Rectal smooth muscle tissue (tissue), 1 donor: ENCODE measurements around the gene RAPGEF4.

Experiments
- H3K27ac ChIP-seq: one replicate; pipeline ENCODE4 v1.7.0; 2013; ENCODE audit warnings: low read depth, low read length, inconsistent platforms
- H3K27me3 ChIP-seq: one replicate; pipeline ENCODE4 v1.7.0; 2013; ENCODE audit warnings: low read length; ENCODE audit not compliant: control insufficient read depth, insufficient read depth
- H3K36me3 ChIP-seq: one replicate; pipeline ENCODE4 v1.7.0; 2013; ENCODE audit warnings: low read length; ENCODE audit not compliant: control insufficient read depth, insufficient read depth
- H3K4me1 ChIP-seq: one replicate; pipeline ENCODE4 v1.7.0; 2013; ENCODE audit warnings: low read length; ENCODE audit not compliant: control insufficient read depth, insufficient read depth
- H3K4me3 ChIP-seq: one replicate; pipeline ENCODE4 v1.7.0; 2013; ENCODE audit warnings: low read length
- H3K9ac ChIP-seq: one replicate; pipeline ENCODE4 v1.7.0; 2013; ENCODE audit warnings: low read length

The RAPGEF4 gene

DNA sequence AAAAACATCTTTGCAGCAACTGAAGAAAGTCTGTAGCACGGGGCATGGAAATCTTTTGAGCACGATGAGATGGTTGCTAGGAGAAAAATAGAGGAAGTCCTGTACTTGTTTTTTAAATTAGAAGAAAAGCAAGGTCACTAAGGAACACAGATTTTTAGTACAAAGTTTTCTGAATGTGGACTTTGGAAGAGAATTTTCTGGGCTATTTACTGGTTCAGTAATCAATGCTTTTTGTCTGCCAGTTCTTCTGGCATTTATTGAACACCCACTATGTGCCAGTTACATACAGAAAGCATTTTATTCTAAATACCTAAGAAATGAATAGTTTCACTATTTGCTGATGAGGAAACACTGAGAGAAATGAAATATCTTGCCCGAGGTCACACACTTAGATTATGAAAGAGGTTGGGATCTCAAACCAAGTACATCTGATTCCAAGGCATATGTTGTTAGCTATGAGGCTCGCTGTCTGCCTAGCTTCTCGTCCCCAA, 324.4 kb downstream of the RAPGEF4 start:
- H3K27ac ChIP-seq: no peak overlapping the region
- no peaks in the 10 kb centered on the region for H3K4me1 ChIP-seq
- H3K9ac ChIP-seq: no peak overlapping the region

DNA sequence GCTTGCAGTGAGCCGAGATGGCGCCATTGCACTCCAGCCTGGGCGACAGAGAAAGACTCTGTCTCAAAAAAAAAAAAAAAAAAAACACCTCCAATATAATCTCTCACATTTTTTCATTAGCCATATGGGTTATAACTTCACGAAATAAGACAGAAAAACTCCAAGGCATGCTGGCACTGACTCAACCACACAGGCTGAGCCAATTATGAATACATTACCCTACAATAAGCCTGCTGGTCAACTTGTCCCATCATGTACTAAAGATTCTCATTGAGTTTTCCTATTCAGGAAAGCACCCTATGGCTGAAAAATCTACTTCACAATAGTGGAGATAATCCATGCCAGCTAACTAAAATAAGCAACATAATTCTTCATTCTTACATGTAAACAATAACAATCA, 327.2 kb downstream of the RAPGEF4 start:
- no peaks in the 10 kb centered on the region for H3K4me1 ChIP-seq
- H3K4me3 ChIP-seq: no peak overlapping the region
- no peaks in the 10 kb centered on the region for H3K27me3 ChIP-seq
- no peak overlapping the region for H3K9ac ChIP-seq
- H3K27ac ChIP-seq: no peak overlapping the region
- no peaks in the 10 kb centered on the region for H3K36me3 ChIP-seq

More for the DNA sequence above, 324.4 kb downstream of the RAPGEF4 start:
- H3K27me3 ChIP-seq: no peaks in the 10 kb centered on the region
- H3K4me3 ChIP-seq: no peak overlapping the region
- H3K36me3 ChIP-seq: no peaks in the 10 kb centered on the region

DNA sequence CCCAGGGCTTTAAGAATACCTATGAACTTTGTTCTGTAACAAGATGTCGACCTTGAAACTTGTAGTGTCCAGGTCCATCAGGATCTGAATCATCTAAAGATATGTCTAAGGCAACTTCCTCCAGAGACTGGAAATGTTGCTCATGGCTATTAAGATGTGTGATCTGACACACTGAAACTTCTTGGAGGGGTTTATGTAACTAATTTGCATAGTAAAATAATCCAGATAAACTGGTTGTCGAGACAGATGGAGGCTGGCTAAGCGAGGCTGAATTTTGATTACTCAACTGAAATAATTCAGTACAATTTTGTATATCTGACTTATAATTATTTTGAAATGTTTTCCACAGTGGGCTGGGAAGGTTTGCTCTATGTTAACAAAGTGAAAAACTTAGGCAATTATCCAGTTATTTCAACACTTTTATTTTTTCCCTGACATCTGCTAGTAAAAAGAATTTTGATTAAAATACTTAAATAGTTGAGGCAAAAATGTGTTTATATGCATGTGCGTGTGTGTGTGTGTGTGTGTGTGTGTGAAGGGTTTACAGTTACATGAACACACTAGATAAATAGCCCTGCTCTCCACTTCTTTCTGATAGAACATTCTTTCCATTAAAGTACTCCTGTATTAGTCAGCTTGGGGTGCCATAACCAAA, 328.6 kb downstream of the RAPGEF4 start:
- H3K36me3 ChIP-seq: no peaks in the 10 kb centered on the region
- H3K4me1 ChIP-seq: no peaks in the 10 kb centered on the region
- H3K27ac ChIP-seq: no peak overlapping the region
- no peak overlapping the region for H3K9ac ChIP-seq
- H3K4me3 ChIP-seq: no peak overlapping the region
- H3K27me3 ChIP-seq: no peaks in the 10 kb centered on the region

DNA sequence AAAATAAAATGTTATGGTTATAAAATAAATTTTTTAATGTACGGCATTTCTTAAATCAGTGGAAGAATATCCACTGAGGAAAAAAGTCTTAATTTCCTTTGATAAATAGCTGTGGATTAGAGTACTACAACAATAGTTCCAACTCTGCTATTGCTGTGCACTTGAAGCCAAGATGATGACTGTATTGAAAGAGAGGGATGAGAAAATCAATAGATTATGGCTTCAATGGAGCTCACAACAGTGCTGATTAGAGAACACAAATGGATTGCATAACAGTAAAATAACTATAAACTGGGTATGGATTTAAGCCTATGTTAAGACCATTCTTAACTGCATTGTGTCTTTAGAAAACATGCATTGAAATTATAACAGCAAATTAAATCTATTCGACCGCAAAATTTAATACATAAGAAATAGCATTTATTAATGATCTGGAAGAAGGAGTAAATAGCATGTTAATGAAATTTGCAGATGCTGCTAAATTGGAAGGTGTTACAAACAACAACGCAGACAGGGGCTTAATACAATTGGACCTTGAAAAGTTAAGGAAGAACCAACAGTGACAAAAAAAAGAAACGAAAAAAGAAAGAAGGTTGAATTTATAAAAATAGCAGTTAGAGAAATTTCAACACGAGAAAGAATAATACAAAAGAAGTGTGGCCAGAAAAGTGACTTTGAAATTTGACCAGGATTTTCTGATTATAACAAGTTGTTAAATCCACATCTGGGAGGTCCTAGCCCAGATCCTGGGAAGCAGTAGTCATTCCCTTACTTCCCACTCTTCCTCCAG, 331.4 kb downstream of the RAPGEF4 start:
- no peaks in the 10 kb centered on the region for H3K27me3 ChIP-seq
- no peak overlapping the region for H3K4me3 ChIP-seq
- H3K9ac ChIP-seq: no peak overlapping the region

DNA sequence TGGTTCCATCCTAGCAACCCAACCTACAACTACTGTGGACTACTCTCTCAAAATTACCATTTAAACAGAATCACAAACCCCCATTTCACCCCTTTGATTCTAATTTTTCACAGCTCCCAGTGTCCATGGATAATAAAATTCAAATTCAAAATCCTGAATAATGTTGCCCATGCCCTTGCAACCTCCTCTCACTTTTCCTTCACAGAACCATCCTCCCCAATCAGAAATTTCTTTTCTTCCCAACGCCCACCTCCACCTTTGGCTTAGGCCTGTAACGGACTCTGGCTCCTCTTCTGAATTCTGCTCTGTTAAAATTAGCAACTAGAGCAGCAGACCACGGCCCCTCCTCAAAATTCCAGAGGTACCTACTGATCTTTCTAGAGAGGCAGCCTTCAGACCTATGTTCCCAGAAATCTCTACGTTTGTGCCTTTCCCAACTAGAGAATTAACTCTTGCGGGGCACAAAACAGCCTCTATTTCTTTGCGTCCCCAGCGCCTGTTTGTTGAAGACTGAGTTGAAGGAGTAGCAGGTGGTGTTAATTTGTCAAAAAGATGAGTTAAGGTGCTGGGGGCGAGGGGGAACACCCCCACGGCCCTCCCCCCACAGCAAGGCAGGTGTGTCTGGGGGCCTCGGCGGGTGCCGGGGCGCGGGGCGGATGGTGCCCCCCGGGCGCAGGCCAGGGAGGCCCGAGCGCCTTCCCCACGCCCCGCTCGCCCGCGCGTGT, 339.6 kb downstream of the RAPGEF4 start:
- Histone ChIP-seq H3K4me3 (peak overlapping the region; percentile 85), H3K9ac (no peak overlapping the region), H3K4me1 (peaks cover 18% of the 10 kb centered on the region), H3K36me3 (no peaks in the 10 kb centered on the region), H3K27me3 (peaks cover 2% of the 10 kb centered on the region), H3K27ac (peak overlapping the region; percentile 97)

More for the DNA sequence above, 331.4 kb downstream of the RAPGEF4 start:
- Histone ChIP-seq H3K36me3 (no peaks in the 10 kb centered on the region), H3K4me1 (no peaks in the 10 kb centered on the region), H3K27ac (no peak overlapping the region)

DNA sequence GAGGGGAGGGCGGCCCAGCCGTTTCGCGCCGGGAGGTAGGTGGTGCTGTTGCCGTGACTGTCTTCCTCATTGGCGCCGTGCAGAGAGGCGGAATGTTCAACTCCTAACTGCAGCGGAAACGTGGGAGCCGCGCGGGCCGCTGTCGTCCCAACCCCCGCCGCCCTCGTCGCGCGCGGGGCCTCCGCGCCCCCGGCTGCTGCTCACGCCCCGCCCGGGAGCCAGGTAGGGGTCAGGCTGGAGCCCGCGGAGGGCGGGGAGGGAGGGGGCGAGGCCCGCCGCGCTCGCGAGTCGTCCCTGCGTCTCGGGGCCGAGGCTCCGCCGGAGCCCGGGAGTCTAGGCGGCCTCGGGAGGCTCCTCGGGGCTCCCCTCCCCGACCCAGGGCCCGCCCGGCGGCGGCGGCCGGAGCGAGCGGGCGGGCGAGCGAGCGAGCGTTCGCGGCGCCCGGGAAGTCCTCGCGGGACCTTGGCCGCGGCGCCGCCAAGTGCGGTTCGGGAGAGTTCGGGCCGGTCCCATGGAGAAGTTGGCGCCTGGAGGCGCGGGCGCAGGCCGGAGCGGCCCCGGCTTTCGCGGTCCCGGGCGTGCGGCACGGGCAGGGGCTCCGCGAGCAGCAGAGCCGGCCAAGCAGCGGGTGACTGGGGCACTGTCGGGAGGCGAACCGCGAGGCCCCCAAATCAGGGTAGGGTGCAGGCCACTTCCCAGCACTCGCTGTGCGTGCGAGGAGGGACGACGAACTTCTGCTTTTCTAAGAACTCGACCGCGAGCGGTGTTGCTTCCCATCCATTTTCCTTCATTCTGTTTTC, 340.3 kb downstream of the RAPGEF4 start, which contains the start of gene MAP3K20:
Gene MAP3K20, plus strand, starts transcription at position 66 of the 800 bp plus-strand sequence. CDS start 15,186 bp downstream, outside the sequence.
- no peaks in the 10 kb centered on the region for H3K36me3 ChIP-seq
- peaks cover 21% of the 10 kb centered on the region for H3K4me1 ChIP-seq
- H3K4me3 ChIP-seq: peak within 1 kb of the TSS; percentile 85
- H3K9ac ChIP-seq: peak within 1 kb of the TSS; percentile 86
- H3K27ac ChIP-seq: peak within 1 kb of the TSS; percentile 97
- H3K27me3 ChIP-seq: peaks cover 2% of the 10 kb centered on the region

DNA sequence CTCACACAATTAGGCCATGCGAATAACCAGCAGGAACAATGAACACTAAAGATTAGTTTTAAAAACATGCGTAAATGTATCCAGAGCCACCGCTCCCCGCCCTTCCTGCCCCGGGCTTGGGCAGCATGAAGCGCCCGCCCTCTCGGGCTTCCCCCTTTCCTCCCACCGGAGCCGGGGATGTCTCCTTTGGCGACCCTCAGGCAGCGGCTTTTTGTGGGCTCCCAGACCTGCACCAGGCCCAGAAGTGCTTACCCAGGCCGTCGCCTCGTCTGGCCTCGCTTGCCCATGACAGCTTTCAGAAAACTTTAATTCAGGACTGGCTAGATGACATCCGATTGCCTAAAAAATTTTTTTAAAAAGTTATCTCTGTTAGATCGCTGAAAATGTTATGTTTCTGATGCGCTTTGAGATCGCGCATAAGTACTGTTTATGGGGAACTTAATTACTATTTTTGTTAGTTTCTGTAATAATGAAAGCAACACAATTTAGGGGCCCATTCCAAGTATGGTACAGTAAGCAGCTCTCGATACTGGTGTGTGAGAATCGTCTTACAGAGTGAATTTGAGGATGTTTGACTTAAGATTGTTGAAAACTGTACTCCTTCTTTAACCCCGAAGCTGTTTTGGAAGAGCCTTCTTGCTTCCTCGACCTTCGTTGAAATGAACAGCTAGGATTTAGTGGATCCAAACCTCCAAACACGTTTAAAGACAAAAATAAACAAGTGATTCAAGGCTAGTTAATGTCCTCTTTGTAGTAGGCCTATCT, 341.1 kb downstream of the RAPGEF4 start:
- Histone ChIP-seq H3K27ac (peak overlapping the region; percentile 97), H3K27me3 (peaks cover 2% of the 10 kb centered on the region), H3K4me3 (peak overlapping the region; percentile 85), H3K9ac (peak overlapping the region; percentile 86), H3K4me1 (peaks cover 21% of the 10 kb centered on the region), H3K36me3 (no peaks in the 10 kb centered on the region)

DNA sequence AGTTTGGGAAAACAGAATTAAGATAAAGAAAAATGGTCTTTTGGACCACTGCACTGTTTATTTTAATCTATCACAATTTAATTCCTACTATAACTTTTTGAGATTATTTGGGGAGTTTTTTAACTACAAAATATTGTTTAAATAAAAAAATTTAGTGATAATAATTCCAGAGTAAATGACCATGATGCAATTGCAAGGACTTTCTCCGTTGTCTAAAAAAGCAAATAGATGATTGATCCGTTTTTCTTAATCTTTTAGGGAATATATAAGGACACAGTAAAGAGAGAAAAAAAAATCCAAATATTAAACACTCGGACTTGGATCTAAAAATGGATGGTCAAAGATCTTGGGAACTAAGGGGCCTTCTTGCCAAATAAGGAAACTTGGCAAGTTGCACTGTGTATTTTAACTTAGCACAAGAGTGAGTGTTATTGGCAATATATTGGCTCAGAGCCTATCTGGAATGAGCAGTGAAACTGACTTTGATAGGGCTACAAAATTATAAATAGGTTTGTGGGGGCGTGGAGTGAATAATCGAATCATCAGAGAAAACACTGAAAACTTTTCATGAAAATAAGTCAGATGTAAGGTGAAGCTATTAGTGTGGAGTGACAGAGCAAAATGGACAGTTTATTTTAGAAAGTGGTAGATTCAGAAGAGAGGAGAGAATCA, 342.0 kb downstream of the RAPGEF4 start:
- Histone ChIP-seq H3K4me1 (peaks cover 21% of the 10 kb centered on the region), H3K36me3 (no peaks in the 10 kb centered on the region), H3K27me3 (peaks cover 2% of the 10 kb centered on the region), H3K9ac (no peak overlapping the region), H3K27ac (peak overlapping the region; percentile 97), H3K4me3 (no peak overlapping the region)

DNA sequence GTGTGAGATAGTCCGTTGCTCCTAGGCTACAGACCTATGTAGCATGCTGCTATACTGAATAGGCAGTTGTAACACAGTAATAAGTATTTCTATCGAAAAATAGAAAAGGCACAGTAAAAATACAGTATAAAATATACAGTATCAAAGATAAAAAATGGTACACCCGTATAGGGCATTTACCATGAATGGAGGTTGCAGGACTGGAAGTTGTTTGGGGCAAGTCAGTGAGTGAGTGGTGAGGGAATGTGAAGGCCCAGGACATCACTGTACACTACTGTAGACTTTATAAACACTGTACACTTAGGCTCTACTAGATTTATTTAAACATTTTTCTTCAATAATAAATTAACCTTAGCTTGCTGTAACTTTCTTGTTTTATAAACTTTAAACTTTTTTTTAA, 343.5 kb downstream of the RAPGEF4 start:
- Histone ChIP-seq H3K4me1 (peaks cover 21% of the 10 kb centered on the region), H3K9ac (no peak overlapping the region), H3K27me3 (peaks cover 2% of the 10 kb centered on the region), H3K36me3 (no peaks in the 10 kb centered on the region), H3K27ac (peak overlapping the region; percentile 67), H3K4me3 (peak overlapping the region; percentile 25)

DNA sequence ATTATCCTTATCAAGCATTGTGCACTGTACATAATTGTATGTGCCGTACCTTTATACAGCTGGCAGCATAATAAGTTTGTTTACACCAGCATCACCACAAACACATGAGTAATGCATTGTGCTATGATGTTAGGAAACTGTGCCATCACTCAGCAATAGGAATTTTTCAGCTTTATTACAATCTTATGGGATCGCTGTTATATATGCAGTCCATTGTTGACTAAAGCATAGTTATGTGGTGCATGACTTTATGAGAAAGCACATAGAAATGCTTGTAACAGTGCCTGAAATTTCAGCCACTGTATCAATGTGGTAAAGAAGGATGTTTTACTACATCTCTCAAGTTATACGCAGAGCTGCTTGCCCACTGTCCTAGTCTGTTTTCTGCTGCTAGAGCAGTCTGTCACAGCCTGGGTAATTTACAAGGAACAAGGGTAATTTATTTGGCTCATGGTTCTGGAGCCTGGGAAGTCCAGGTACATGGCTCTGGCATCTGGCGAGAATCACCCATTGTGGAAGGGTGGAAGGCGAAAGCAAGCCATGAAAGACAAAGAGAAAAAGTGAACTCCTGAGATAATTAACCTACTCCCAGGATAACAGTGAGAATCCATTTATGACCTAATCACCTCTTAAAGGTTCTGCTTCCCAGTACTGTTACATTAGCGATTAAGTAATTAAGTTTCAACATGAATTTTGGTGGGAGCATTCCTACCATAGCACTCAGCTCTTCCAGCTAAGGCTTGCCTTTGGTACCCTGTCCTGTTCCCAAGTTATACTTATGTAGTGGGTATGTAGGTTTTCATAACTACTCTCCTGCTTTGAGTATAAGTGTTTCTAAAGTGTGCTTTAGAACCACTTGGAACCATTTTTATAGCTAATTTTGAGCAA, 344.6 kb downstream of the RAPGEF4 start:
- H3K36me3 ChIP-seq: no peaks in the 10 kb centered on the region
- H3K9ac ChIP-seq: no peak overlapping the region
- H3K27ac ChIP-seq: peak overlapping the region; percentile 54
- peaks cover 2% of the 10 kb centered on the region for H3K27me3 ChIP-seq
- peaks cover 21% of the 10 kb centered on the region for H3K4me1 ChIP-seq
- no peak overlapping the region for H3K4me3 ChIP-seq
